ENCODE results near the gene PLD6.

Gene PLD6

DNA sequence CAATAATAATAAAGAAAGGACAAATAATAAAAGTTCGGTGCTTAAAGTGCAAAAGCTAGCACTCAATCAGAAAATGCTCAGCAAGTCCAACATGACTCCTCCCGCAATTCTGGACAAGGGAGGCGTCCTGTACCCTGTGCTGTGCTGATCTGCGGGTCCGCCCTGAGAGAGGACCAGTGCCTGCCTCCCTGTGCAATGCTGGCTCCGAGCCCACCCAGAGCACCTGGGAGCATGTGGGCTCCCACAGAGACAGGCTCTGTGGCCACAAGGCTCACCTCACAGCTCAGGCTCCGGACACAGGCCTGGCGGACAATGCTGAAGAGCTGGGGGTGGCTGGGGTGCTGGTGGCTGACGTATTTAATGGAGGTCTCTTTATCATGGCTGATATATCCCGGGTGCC, 19.8 kb upstream of the PLD6 start:
- Histone ChIP-seq H3K9me3 (no peaks in the 10 kb centered on the region), H3K4me3 (ENCODE audit: low read depth in 1 of 2, low read length in 1 of 2) (no peak overlapping the region), H3K27me3 (no peaks in the 10 kb centered on the region), H3K4me1 (ENCODE audit: control insufficient read depth in 1 of 2, insufficient read depth in 1 of 2, low read depth in 1 of 2, low read length in 1 of 2) (no peaks in the 10 kb centered on the region), H3K36me3 (peaks cover 98% of the 10 kb centered on the region), H3K27ac (no peak overlapping the region)
- TF ChIP-seq CTCF (IDR thresholded peaks at IDR 0.05) = no peak

GRCh38 chr17:17224137-17224536, 18.0 kb upstream of the PLD6 start:
- no peak for TF ChIP-seq CTCF (IDR thresholded peaks at IDR 0.05)
- H3K4me1 ChIP-seq (ENCODE audit: control insufficient read depth in 1 of 2, insufficient read depth in 1 of 2, low read depth in 1 of 2, low read length in 1 of 2) = no peaks in the 10 kb centered on the region
- H3K9me3 ChIP-seq = no peaks in the 10 kb centered on the region
- peaks cover 100% of the 10 kb centered on the region for H3K36me3 ChIP-seq
- H3K27me3 ChIP-seq = no peaks in the 10 kb centered on the region
- no peak overlapping the region for H3K4me3 ChIP-seq (ENCODE audit: low read depth in 1 of 2, low read length in 1 of 2)
- no peak overlapping the region for H3K27ac ChIP-seq

DNA sequence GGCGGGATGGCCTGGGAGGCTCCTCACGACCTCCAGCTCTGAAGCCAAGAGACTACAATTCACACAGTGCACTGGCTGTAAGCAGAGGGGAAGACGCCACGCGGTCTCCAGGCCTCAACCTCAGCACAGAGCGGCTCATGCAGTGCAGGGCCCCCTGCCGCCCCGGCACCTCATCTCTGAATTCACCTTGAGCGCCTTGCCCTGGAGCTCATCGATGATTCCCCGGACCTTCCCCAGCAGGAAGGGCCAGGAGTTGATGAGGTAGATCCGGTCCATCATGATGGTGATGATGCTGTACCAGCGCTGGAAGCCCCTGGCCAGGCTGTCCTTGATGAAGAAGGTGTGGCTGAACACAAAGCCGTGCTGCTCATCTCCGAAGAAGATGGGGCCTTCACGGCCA, 17.6 kb upstream of the PLD6 start:
- Histone ChIP-seq H3K4me1 (ENCODE audit: control insufficient read depth in 1 of 2, insufficient read depth in 1 of 2, low read depth in 1 of 2, low read length in 1 of 2) (no peaks in the 10 kb centered on the region), H3K36me3 (peaks cover 100% of the 10 kb centered on the region)

GRCh38 chr17:17221329-17221728, 15.2 kb upstream of the PLD6 start:
- TF ChIP-seq CTCF (IDR thresholded peaks at IDR 0.05) = no peak
- Histone ChIP-seq H3K36me3 (peaks cover 100% of the 10 kb centered on the region), H3K27me3 (no peaks in the 10 kb centered on the region), H3K4me3 (ENCODE audit: low read depth in 1 of 2, low read length in 1 of 2) (no peak overlapping the region), H3K9me3 (no peaks in the 10 kb centered on the region), H3K4me1 (ENCODE audit: control insufficient read depth in 1 of 2, insufficient read depth in 1 of 2, low read depth in 1 of 2, low read length in 1 of 2) (no peaks in the 10 kb centered on the region), H3K27ac (no peak overlapping the region)

More for the DNA sequence above, 17.6 kb upstream of the PLD6 start:
- Histone ChIP-seq H3K27ac (no peak overlapping the region), H3K4me3 (ENCODE audit: low read depth in 1 of 2, low read length in 1 of 2) (no peak overlapping the region), H3K27me3 (no peaks in the 10 kb centered on the region), H3K9me3 (no peaks in the 10 kb centered on the region)
- TF ChIP-seq CTCF (IDR thresholded peaks at IDR 0.05) = no peak

DNA sequence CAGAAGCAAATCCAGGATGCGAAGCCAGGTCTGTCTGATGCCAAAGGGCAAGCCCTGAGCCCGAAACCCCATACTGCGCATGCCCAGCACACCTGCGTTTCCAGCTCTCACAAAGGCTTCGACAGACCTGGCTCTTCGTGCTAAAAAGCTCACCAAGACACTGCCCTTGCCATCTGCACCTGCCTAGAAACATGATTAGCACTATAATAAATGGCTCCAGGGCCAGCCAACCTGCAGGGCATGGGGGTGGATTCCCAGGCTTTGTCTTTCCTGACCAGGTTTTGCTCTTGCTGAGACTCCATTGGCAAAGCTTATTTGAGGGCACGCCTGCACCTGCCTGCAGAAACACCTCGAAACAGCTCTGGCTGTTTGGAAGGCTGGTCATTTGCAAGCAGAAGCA, 14.4 kb upstream of the PLD6 start:
- H3K4me1 ChIP-seq (ENCODE audit: control insufficient read depth in 1 of 2, insufficient read depth in 1 of 2, low read depth in 1 of 2, low read length in 1 of 2) = no peaks in the 10 kb centered on the region
- no peaks in the 10 kb centered on the region for H3K27me3 ChIP-seq
- H3K4me3 ChIP-seq (ENCODE audit: low read depth in 1 of 2, low read length in 1 of 2) = no peak overlapping the region
- no peaks in the 10 kb centered on the region for H3K9me3 ChIP-seq
- no peak for TF ChIP-seq CTCF (IDR thresholded peaks at IDR 0.05)
- peaks cover 100% of the 10 kb centered on the region for H3K36me3 ChIP-seq
- no peak overlapping the region for H3K27ac ChIP-seq

GRCh38 chr17:17217995-17218394, 11.9 kb upstream of the PLD6 start:
- TF ChIP-seq CTCF (IDR thresholded peaks at IDR 0.05) = no peak
- no peaks in the 10 kb centered on the region for H3K27me3 ChIP-seq
- no peaks in the 10 kb centered on the region for H3K9me3 ChIP-seq
- H3K36me3 ChIP-seq = peaks cover 100% of the 10 kb centered on the region
- no peak overlapping the region for H3K27ac ChIP-seq
- no peak overlapping the region for H3K4me3 ChIP-seq (ENCODE audit: low read depth in 1 of 2, low read length in 1 of 2)
- no peaks in the 10 kb centered on the region for H3K4me1 ChIP-seq (ENCODE audit: control insufficient read depth in 1 of 2, insufficient read depth in 1 of 2, low read depth in 1 of 2, low read length in 1 of 2)

Data from neutrophil (primary cell).